Activated CD4-positive, alpha-beta memory T cell treated with anti-CD3 and anti-CD28 coated beads, Interleukin-2, amount 10 ng/mL, durations not matched to agents 7 days and 5 days (primary cell): ENCODE measurements around the gene SLC35B2. TPM values are rescaled to one million over a fixed set of nuclear protein-coding genes. Genes with fewer than 3 reads are reported as not detected.

Experiments
- CTCF ChIA-PET: fragments of 350-600 bp; sonication (Branson Sonifier 250); formaldehyde crosslinking; loops from one replicate; lab custom pipeline; 2021; ENCODE audit warnings: antibody characterized with exemption, inconsistent platforms; lab: Charles Lee
- POLR2A ChIA-PET: fragments of 350-600 bp; sonication (Branson Sonifier 250); formaldehyde crosslinking; loops from one replicate; lab custom pipeline; 2021; ENCODE audit warnings: antibody characterized with exemption; lab: Charles Lee
- DNase-seq: peaks from one replicate; pipeline ENCODE4 v3.0.0-alpha.2; 2020
- H3K27ac Mint-ChIP-seq: one replicate; pipeline ENCODE4 v1.8.0; 2021; ENCODE audit warnings: mild to moderate bottlenecking, mixed read lengths
- H3K27me3 Mint-ChIP-seq: one replicate; pipeline ENCODE4 v1.8.0; 2021; ENCODE audit warnings: mixed read lengths
- H3K36me3 Mint-ChIP-seq: one replicate; pipeline ENCODE4 v1.8.0; 2021; ENCODE audit warnings: low read depth, mixed read lengths
- H3K4me1 Mint-ChIP-seq: one replicate; pipeline ENCODE4 v1.8.0; 2021; ENCODE audit warnings: mixed read lengths
- H3K4me3 Mint-ChIP-seq: one replicate; pipeline ENCODE4 v1.8.0; 2021; ENCODE audit warnings: mild to moderate bottlenecking, mixed read lengths
- H3K9me3 Mint-ChIP-seq: one replicate; pipeline ENCODE4 v1.8.0; 2021; ENCODE audit warnings: mixed read lengths
- total RNA-seq, 2 experiments: library from RNA; stranded (reverse); gene quantifications; one replicate each; pipeline ENCODE4 v1.2.3, GENCODE V29; 2021

Gene SLC35B2, protein sequence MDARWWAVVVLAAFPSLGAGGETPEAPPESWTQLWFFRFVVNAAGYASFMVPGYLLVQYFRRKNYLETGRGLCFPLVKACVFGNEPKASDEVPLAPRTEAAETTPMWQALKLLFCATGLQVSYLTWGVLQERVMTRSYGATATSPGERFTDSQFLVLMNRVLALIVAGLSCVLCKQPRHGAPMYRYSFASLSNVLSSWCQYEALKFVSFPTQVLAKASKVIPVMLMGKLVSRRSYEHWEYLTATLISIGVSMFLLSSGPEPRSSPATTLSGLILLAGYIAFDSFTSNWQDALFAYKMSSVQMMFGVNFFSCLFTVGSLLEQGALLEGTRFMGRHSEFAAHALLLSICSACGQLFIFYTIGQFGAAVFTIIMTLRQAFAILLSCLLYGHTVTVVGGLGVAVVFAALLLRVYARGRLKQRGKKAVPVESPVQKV
- total RNA-seq: 10 to 100 TPM; 35.8 to 37.2 TPM

DNA sequence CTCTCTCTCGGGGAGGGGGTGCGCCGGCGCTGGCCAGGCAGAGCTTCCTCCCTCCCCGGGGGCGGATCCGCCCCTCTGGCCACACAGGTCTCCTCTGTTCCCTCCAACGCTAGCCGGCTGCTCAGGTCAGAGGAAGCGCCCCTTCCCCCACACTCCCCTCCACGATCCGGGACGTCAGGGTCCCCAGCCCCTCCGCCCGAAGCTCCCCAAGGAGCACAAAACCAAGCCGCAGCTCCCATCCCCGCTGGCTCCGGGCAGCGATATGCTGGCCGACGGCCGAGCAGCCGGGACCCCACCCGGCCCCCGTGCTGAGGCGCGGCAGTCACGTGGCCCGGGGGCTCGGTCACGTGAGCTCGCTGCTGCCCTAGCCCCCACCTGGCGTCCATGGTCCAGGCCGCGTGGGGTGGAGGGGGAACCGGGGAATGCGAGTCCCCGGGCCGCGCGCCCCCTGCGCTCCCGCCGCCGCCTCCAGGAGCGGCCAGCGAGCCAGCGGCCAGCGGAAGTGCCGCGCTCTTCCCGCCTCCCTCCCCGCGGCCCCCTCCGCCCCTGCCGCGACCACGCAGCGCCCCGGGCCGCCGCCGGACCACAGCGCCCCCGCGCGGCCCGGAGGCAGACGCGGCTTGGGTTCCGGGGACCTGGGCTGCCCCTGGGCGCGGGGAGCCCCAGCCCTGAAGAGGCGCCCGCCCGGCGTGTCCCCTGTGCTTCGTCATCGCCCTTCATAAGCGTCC is at the start of gene SLC35B2:
Gene SLC35B2 (minus strand): TSS at position 504 of the 728 bp plus-strand sequence. CDS start 118 bp downstream, at position 386.
- POLR2A ChIA-PET: interaction anchor here (0.8 to 6.8 kb wide), 8 partner anchors 8 to 627 kb away, joined by 3 to 136 read pairs (median 6); partner anchors contain the start of genes HSP90AB1, NFKBIE, SLC29A1 and TMEM151B
- Mint-ChIP-seq H3K27ac (peak within 1 kb of the TSS; percentile 84), H3K36me3 (peaks cover 64% of the 10 kb centered on the region), H3K4me3 (peak within 1 kb of the TSS; percentile 83), H3K9me3 (no peaks in the 10 kb centered on the region), H3K4me1 (peaks cover 61% of the 10 kb centered on the region), H3K27me3 (no peaks in the 10 kb centered on the region)
- CTCF ChIA-PET: interaction anchor here (0.6 to 3.7 kb wide), 18 partner anchors 11 to 1265 kb away, joined by 3 to 32 read pairs (median 5); partner anchors contain the start of genes AARS2, HSP90AB1, MAD2L1BP and SLC29A1
- peak; percentile 73 for DNase-seq

DNA sequence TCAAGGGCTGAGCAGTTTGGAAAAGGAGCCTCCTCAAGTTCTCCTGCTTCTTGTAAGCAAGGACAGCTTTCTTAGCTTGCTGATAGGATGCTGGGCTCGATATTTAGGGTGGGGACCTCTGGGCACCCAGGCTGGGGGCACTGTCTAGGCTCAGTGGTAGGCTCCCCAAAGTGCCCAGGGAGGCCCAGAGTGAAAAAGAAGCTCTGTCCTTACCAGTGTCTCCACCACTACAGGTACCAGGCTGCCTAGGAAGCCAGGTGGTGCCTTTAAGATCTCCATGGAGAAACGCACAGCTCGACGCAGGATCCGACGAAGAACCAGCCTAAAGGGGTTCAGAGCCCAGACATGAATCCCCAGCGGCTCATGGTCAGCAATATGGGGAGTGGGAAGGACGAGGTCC is 49.4 kb upstream of the SLC35B2 start:
- H3K4me3 Mint-ChIP-seq: no peak overlapping the region
- ChIA-PET POLR2A (no interaction called here), CTCF (interaction anchor here (4.1 kb wide), 1 partner anchor 39 kb away, joined by 36 read pairs; no protein-coding TSS in a partner anchor)
- no peaks in the 10 kb centered on the region for H3K27me3 Mint-ChIP-seq
- H3K4me1 Mint-ChIP-seq: peaks cover 3% of the 10 kb centered on the region
- peaks cover 33% of the 10 kb centered on the region for H3K36me3 Mint-ChIP-seq
- no peak overlapping the region for H3K27ac Mint-ChIP-seq
- H3K9me3 Mint-ChIP-seq: no peaks in the 10 kb centered on the region
- no peak for DNase-seq

DNA sequence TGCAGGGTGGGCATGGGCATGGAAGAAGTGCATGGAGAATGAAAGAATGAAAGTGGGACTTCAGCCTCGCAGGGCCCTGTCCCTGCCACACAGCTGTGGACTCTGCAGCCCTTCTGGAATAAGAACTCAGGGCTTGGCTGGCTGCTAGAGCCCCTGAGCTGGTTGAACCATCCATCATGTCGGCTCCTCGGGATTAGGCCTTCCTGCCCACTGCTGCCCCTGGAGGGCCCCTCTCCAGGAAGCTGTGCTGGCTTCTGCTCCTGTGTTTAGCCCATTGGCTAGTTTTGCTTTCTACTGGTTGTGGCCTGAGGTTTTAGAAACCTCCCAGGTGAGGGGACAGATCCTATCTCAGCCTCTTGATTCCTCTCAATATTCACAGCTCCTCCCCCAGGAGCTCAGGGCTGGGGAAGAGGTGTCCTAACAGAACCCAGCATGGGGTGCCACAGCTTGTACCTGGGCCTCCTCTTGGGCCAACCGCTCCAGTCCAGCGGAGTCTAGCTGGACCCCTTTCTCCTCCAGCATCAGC is 47.9 kb upstream of the SLC35B2 start:
- Mint-ChIP-seq H3K36me3 (peaks cover 40% of the 10 kb centered on the region), H3K27ac (no peak overlapping the region), H3K4me3 (no peak overlapping the region), H3K4me1 (no peaks in the 10 kb centered on the region), H3K9me3 (no peaks in the 10 kb centered on the region), H3K27me3 (no peaks in the 10 kb centered on the region)
- DNase-seq: no peak
- ChIA-PET POLR2A (interaction anchor here (1.2 to 2.8 kb wide), 4 partner anchors 8 to 49 kb away, joined by 3 to 12 read pairs (median 6); partner anchors contain the start of genes AARS2 and SLC35B2), CTCF (interaction anchor here (0.6 to 4.1 kb wide), 15 partner anchors 7 to 131 kb away, joined by 3 to 36 read pairs (median 4); partner anchors contain the start of gene AARS2)

DNA sequence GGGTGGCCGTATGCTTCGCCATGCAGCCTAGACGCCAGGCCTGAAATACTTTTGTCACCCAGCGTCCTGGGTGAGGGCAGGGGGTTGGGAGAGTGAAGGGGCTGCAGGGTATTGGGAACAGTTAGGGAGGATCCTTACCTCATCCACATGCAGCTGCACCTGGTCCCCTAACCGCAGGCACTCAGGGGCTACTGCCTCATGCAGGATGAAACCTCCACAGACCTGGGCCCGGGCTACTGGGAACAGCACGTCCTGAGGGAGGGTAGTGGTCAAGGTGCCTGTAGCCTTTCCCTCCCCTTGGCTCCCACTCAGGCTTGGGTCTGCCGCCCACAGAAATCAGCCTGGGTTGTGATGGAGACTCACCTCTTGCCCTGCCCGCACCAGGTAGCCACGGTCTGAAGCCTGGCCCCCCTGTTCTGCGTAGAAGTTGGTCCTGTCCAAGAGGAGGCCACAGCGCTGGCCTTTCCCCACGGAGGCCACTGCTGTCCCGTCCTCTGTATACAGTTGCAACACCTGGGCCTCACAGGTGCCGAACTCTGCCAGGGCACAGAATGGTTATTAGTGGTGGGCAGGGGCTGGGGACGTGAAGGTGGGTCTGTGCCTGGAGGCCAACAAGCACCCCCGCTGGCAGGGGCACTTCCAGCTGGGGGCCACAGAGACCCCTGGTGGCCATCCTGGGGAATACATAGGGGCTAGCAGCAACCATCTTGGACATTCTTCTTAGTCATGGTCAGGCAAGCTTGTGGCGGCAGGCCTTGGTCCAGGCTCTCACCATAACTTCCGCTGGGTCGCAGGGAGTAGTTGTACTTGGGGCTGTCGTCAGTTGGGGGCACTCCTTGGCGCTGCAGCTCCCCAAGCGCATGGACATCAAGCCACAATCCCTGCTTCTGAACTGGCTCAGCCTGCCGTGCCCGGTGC is 47.2 kb upstream of the SLC35B2 start:
- H3K9me3 Mint-ChIP-seq: no peaks in the 10 kb centered on the region
- H3K4me3 Mint-ChIP-seq: no peak overlapping the region
- H3K27me3 Mint-ChIP-seq: no peaks in the 10 kb centered on the region
- ChIA-PET CTCF (interaction anchor here (0.8 to 4.1 kb wide), 14 partner anchors 8 to 80 kb away, joined by 3 to 36 read pairs (median 4); partner anchors contain the start of gene AARS2), POLR2A (interaction anchor here (1.4 to 2.8 kb wide), 3 partner anchors 8 to 48 kb away, joined by 6 to 12 read pairs (median 6); partner anchors contain the start of genes AARS2 and SLC35B2)
- no peaks in the 10 kb centered on the region for H3K4me1 Mint-ChIP-seq
- peak; percentile 41 for DNase-seq
- H3K36me3 Mint-ChIP-seq: peaks cover 35% of the 10 kb centered on the region
- no peak overlapping the region for H3K27ac Mint-ChIP-seq

DNA sequence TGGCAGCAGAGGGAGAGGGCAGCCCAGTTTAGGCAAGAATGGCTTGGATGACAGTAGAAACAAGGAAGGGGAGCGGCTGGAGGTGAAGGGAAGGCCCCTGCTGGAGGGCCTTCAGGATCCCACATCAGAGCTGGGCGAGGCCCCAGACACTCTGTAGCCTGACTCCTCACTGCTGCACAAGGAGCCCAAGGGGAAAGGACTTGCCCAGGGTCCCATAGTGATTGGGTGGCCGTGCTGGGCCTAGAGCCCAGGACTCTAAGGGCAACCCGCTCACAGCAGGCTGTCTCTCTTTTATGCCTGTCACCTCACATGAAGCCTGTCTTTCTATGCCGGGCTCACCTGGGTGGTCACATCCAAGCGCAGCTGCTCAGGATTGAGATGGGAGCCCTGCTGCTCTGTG is 46.5 kb upstream of the SLC35B2 start:
- H3K4me3 Mint-ChIP-seq: no peak overlapping the region
- H3K36me3 Mint-ChIP-seq: peaks cover 38% of the 10 kb centered on the region
- DNase-seq: no peak
- no peak overlapping the region for H3K27ac Mint-ChIP-seq
- H3K9me3 Mint-ChIP-seq: no peaks in the 10 kb centered on the region
- H3K27me3 Mint-ChIP-seq: peaks cover 4% of the 10 kb centered on the region
- POLR2A ChIA-PET: interaction anchor here (0.8 to 2.8 kb wide), 3 partner anchors 9 to 47 kb away, joined by 3 to 12 read pairs (median 6); partner anchors contain the start of genes AARS2 and SLC35B2
- H3K4me1 Mint-ChIP-seq: peaks cover 2% of the 10 kb centered on the region
- CTCF ChIA-PET: interaction anchor here (0.5 to 4.1 kb wide), 6 partner anchors 8 to 39 kb away, joined by 3 to 36 read pairs (median 4); partner anchors contain the start of gene AARS2

DNA sequence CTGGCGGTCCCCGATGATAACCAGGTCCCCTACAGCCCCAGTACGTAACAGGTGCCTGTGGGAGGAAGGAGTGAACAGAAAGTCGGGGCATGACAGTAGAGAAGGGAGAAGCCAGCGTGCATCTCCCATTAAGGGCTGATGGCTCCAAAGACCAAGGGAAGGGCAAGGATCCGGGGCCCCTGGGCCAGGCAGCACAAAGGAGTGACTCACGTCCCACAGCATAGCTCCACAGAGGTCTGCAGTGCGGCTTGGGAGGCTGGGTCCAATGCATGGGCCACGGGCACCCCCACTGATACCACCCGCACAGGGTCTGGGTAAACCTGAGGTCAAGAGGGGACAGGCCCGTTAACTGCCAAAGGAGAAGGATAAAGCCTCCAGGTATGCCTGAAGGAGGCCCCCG is 45.5 kb upstream of the SLC35B2 start:
- POLR2A ChIA-PET: interaction anchor here (2.8 kb wide), 1 partner anchor 10 kb away, joined by 12 read pairs; the partner anchor contains the start of gene AARS2
- CTCF ChIA-PET: interaction anchor here (1.1 to 4.1 kb wide), 4 partner anchors 9 to 36 kb away, joined by 3 to 36 read pairs (median 8); partner anchors contain the start of gene AARS2
- H3K27me3 Mint-ChIP-seq: peaks cover 12% of the 10 kb centered on the region
- no peaks in the 10 kb centered on the region for H3K9me3 Mint-ChIP-seq
- peaks cover 3% of the 10 kb centered on the region for H3K4me1 Mint-ChIP-seq
- peaks cover 38% of the 10 kb centered on the region for H3K36me3 Mint-ChIP-seq
- H3K27ac Mint-ChIP-seq: no peak overlapping the region
- DNase-seq: no peak
- no peak overlapping the region for H3K4me3 Mint-ChIP-seq

DNA sequence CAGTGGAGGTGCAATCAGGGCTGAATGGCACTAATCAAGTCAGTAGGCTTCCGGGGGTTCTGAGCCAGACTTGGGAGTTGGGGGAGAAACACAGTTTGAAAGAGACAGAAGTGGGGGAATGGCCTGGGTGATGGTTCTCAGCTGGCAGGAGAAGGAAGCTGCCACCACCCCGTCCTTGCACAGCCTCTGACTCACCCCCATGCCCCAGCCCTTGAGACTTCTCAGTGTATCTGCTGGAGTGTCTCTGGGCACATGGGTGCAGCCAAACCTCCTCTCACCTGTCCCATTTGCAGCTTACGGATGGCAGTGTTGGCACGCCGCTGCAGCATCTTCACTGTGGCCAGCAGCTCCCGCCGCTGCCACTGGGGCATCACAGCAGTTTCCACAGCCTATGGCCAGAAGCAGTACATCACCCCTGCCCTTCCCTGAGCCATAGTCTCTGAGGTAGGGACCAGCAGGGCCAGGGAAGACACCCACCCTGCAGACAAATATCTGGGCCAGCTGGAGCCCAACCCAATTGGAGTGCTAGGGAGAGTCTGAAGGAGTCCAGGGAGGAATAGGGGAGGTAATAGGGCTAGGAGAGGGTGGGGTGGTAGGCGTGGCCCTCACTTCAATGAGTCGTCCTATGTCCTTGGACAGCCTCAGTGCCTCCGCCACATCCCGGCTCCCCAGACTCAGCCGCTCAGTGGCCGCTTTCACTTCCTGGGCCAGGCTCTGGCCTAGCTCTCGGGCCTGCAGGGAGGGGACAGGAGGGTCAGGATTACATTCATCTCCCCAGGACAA is 44.6 kb upstream of the SLC35B2 start:
- no peak overlapping the region for H3K27ac Mint-ChIP-seq
- H3K36me3 Mint-ChIP-seq: peaks cover 38% of the 10 kb centered on the region
- POLR2A ChIA-PET: interaction anchor here (1.0 to 1.9 kb wide), 2 partner anchors 10 to 11 kb away, joined by 3 to 5 read pairs; partner anchors contain the start of gene AARS2

DNA sequence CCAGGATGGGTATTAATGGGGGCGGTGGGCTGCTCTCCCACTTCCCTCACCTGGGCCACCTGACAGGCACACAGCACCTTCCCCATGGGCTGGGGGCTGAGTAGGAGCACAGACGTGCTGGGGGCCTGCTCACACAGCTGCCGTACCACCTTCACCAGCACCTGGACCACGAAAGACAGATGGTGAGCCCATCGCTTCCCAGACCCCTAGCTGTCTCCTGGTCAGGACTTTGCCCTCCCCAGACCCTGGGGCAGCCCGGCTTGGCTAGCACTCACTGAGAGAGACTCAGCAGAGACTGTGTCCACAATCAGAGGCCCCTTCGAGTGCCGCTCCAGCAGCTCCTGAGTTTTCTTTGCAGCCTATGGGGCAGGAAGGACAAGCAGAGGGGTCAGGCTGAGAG is 43.8 kb upstream of the SLC35B2 start:
- Mint-ChIP-seq H3K36me3 (peaks cover 38% of the 10 kb centered on the region), H3K4me1 (peaks cover 6% of the 10 kb centered on the region), H3K27me3 (peaks cover 25% of the 10 kb centered on the region), H3K9me3 (no peaks in the 10 kb centered on the region), H3K4me3 (no peak overlapping the region), H3K27ac (no peak overlapping the region)
- ChIA-PET POLR2A (interaction anchor here (1.9 kb wide), 1 partner anchor 9 kb away, joined by 5 read pairs; no protein-coding TSS in a partner anchor), CTCF (no interaction called here)
- DNase-seq: no peak

More for the DNA sequence above, 44.6 kb upstream of the SLC35B2 start:
- H3K9me3 Mint-ChIP-seq: no peaks in the 10 kb centered on the region
- no peak overlapping the region for H3K4me3 Mint-ChIP-seq
- CTCF ChIA-PET: interaction anchor here (3.6 kb wide), 1 partner anchor 10 kb away, joined by 14 read pairs; the partner anchor contains the start of gene AARS2
- DNase-seq: no peak
- peaks cover 17% of the 10 kb centered on the region for H3K27me3 Mint-ChIP-seq
- H3K4me1 Mint-ChIP-seq: peaks cover 6% of the 10 kb centered on the region

DNA sequence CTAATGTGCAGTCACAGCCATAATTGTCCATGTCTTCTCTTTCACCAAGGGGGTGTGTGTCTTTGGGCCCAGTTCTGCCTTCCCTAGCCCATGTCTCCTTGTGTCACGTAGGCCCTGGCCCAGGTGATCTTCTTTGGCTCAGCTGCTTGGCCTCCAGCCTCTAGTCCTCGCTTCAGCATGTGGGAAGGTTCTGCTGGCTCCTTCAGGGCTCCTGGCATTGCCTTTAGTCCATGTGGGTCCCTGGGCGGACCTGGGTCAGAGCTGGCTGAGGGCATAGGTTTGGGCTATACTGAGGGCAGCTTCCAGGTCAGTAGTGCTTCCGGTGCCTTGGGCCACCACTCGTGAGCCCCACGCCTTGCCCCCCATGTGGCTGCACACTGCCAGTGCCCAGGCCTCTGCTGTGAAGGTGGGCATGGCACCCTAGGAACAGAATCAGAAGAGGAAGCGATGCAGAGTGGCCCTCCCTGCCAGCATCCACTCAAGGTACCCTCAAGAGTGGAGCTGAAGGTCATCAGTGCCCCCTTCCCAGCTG is 43.0 kb upstream of the SLC35B2 start:
- Mint-ChIP-seq H3K27me3 (peaks cover 30% of the 10 kb centered on the region), H3K36me3 (peaks cover 32% of the 10 kb centered on the region), H3K27ac (no peak overlapping the region), H3K4me1 (peaks cover 6% of the 10 kb centered on the region), H3K4me3 (no peak overlapping the region), H3K9me3 (no peaks in the 10 kb centered on the region)
- no peak for DNase-seq
- ChIA-PET POLR2A (interaction anchor here (1.9 kb wide), 1 partner anchor 8 kb away, joined by 5 read pairs; no protein-coding TSS in a partner anchor), CTCF (interaction anchor here (2.4 kb wide), 1 partner anchor 32 kb away, joined by 14 read pairs; no protein-coding TSS in a partner anchor)

DNA sequence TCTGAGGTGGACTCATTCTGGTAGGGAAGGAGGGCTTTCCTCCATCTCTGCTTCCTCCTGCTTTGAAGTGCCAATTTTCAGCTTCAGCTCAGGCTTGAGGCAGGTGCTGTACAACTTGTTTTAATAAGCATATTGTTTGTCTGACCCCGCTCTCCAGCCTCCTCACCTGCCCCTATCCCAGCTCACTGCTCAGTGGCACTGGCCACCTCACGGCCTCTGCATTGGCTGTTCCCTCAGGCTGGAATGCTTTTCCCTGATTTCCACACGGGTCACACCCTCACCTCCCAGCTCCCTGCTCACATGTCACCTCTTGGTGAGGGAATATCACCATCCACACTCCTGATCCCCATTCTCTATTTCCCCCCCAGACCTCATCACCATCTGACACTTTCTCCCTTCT is 41.5 kb upstream of the SLC35B2 start:
- DNase-seq: no peak
- peaks cover 37% of the 10 kb centered on the region for H3K27me3 Mint-ChIP-seq
- H3K27ac Mint-ChIP-seq: no peak overlapping the region
- CTCF ChIA-PET: interaction anchor here (0.9 to 2.4 kb wide), 4 partner anchors 8 to 30 kb away, joined by 3 to 14 read pairs (median 4); partner anchors contain the start of gene AARS2
- peaks cover 30% of the 10 kb centered on the region for H3K36me3 Mint-ChIP-seq
- H3K9me3 Mint-ChIP-seq: no peaks in the 10 kb centered on the region
- peaks cover 6% of the 10 kb centered on the region for H3K4me1 Mint-ChIP-seq
- POLR2A ChIA-PET: interaction anchor here (0.6 to 1.3 kb wide), 3 partner anchors 12 to 85 kb away, joined by 3 to 5 read pairs (median 4); partner anchors contain the start of gene HSP90AB1
- no peak overlapping the region for H3K4me3 Mint-ChIP-seq
